ENCODE results near the gene KCNQ4. TPM values are rescaled to one million over a fixed set of nuclear protein-coding genes. Genes with fewer than 3 reads are reported as not detected.

Gene KCNQ4
- total RNA-seq, 1 donor from 2014 or later: 2.2 TPM

DNA sequence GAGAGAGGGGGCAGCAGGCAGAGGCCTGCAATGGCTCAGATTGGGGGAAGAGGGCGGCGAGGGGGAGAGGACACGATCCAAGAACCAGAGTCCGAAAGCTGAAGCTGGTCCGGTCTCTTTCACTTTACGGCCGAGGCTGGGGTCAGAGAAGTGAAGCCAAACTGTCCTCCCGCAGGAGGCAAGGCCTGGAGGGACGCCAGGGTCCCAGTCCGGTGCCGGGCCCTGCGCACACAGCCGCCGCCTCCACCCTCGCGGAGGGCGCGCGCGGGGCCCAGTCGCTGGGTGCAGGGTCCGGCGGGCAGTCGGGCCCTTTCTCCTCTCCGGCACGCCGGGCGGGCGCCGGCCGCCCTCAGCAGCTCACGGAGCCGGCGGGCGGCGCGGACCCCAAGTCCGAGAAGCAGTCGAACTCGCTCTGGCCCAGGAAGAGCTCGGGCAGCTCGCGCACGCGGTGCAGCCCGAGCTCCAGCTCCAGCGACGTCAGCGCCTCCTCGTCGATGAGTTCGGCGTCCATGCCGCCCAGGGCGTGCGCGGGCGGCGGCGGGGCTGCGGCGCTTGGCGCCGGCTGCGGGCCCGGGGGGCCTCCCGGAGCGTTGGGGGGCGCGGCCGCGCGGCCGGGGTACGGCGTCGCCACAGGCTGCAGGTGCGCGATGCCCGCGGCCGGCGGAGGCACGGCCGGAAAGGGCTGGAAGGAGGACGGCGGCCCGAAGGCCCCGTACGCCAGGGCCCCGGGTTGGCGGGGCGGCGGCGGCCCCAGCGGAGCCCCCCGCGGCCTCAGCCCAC lies 77.8 kb downstream of the KCNQ4 start:
- TF ChIP-seq, protein P1, sequence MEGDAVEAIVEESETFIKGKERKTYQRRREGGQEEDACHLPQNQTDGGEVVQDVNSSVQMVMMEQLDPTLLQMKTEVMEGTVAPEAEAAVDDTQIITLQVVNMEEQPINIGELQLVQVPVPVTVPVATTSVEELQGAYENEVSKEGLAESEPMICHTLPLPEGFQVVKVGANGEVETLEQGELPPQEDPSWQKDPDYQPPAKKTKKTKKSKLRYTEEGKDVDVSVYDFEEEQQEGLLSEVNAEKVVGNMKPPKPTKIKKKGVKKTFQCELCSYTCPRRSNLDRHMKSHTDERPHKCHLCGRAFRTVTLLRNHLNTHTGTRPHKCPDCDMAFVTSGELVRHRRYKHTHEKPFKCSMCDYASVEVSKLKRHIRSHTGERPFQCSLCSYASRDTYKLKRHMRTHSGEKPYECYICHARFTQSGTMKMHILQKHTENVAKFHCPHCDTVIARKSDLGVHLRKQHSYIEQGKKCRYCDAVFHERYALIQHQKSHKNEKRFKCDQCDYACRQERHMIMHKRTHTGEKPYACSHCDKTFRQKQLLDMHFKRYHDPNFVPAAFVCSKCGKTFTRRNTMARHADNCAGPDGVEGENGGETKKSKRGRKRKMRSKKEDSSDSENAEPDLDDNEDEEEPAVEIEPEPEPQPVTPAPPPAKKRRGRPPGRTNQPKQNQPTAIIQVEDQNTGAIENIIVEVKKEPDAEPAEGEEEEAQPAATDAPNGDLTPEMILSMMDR (conservative IDR thresholded peaks at IDR 0.05; ENCODE audit: low read depth, low read length): no peak
- no peak for DNase-seq (ENCODE audit: low read depth)
- peak overlapping the region; percentile 80 for H3K4me3 ChIP-seq (ENCODE audit: low read depth, low read length)

DNA sequence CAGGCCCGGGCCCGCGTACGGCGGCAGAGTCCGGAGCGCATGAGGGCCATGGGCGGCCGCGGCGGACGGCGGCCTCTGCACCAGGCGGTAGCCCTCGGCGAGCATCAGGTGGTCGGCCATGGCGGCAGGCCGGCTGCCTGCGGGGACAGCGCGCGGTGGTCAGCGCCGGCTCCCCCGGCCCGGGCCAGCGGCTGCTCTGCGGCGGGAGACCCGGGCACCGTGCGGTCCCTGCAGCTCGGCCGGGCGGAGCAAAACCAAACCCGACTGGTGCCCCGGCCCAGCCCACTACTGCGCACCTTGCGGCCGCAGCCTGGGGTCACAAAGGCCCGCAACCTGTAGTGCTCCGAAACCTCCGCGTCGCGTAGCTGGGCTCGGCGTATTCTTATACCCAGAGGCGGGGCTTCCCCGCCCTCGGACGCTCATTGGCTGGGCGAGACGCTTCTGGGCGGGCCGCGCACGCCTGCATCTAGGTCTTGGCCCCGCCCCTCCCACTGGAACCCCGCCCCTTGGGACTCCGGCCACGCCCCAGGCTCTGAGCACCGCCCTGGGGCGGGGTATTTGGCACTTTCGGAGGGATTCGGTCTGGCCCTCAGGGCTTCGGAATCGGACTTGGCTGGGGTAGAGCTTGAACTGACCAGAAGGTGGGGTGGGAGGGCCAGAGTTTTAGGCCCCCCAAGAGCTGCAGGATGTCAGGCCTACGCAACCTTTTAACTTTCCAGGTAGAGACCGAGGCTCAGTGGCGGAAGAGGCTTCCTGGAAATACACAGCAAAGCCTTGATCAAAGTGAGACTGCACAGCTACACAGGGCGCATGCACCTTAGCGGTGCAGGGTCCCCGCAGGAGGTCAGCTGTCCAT lies 78.6 kb downstream of the KCNQ4 start, which contains the start of gene CITED4:
Gene CITED4 (minus strand): TSS at position 356 of the 856 bp plus-strand sequence. CDS start 236 bp downstream, at position 120.
- TF ChIP-seq, protein P1 (conservative IDR thresholded peaks at IDR 0.05; ENCODE audit: low read depth, low read length): peak; percentile 53
- peak within 1 kb of the TSS; percentile 80 for H3K4me3 ChIP-seq (ENCODE audit: low read depth, low read length)
- no peak for DNase-seq (ENCODE audit: low read depth)

DNA sequence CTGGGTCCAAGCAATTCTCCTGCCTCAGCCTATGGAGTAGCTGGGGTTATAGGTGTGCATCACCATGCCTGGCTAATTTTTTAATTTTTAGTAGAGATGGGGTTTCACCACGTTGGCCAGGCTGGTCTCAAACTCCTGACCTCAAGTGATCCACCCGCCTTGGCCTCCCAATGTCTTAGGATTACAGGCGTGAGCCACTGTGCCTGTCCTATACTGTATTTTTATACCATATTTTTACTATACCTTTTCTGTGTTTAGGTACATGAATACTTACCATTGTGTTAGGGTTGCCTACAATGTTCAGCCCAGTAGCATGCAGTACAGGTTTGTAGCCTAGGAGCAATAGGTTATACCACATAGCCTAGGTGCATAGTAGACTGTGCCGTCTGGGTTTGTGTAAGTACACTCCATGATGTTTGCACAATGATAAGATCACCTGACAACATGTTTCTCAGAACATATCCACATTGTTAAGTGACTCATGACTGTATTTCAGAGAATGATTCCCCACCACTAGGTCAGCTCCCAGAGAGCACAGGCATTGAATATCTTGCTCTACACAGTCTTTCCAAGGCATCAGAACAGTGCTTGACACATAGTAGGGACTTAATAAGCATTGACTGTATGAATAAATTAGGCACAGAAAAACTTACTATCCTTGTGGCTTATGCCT lies 84.6 kb downstream of the KCNQ4 start:
- DNase-seq (ENCODE audit: low read depth): peak; percentile 87
- TF ChIP-seq, protein P1 (conservative IDR thresholded peaks at IDR 0.05; ENCODE audit: low read depth, low read length): no peak
- H3K4me3 ChIP-seq (ENCODE audit: low read depth, low read length): no peak overlapping the region

DNA sequence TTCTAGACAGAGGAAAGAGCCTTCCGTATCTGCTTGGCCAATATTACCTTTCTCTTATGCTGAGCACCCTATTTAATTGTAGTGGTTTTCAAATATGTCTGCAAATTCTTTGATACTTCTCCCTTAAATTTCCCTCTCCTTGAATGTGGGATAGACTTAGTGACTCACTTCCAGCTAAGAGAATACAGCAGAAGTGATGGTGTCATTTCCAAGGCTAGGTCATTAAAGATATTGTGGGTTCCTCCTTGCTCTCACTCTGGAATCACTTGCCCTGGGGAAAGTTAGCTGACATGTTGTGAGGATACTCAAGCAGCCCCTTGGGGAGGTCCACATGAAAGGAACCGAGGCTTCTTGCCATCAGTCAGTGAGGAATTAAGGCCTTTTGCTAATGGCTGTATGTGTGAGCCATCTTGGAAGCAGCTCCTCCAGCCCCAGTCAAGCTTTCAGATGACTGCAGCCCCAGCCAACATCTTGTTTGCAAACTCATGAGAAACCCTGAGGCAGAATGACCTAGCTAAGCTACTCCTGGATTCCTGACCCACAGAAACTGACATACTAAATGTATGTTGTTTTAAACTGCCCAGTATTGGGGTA lies 86.6 kb downstream of the KCNQ4 start:
- H3K4me3 ChIP-seq (ENCODE audit: low read depth, low read length): no peak overlapping the region
- DNase-seq (ENCODE audit: low read depth): no peak
- TF ChIP-seq, protein P1 (conservative IDR thresholded peaks at IDR 0.05; ENCODE audit: low read depth, low read length): no peak

DNA sequence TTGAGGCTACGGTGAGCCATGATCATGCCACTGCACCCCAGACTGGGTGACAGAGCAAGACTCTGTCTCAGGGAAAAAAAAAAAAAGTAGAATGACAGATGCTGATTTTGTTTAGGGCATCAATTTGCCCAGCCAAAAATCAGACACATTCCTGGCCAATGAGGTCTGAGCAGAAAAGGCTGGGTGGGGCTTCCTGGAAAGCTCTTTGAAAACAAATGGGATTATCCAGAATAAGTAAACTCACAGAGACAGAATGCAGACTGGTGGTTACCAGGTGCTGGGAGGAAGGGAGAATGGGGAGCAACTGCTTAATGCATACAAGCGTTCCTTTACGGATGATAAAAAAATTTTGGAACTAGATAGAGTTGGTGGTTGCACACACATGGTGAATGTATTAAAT lies 88.7 kb downstream of the KCNQ4 start:
- H3K4me3 ChIP-seq (ENCODE audit: low read depth, low read length): no peak overlapping the region
- TF ChIP-seq, protein P1 (conservative IDR thresholded peaks at IDR 0.05; ENCODE audit: low read depth, low read length): no peak
- no peak for DNase-seq (ENCODE audit: low read depth)

DNA sequence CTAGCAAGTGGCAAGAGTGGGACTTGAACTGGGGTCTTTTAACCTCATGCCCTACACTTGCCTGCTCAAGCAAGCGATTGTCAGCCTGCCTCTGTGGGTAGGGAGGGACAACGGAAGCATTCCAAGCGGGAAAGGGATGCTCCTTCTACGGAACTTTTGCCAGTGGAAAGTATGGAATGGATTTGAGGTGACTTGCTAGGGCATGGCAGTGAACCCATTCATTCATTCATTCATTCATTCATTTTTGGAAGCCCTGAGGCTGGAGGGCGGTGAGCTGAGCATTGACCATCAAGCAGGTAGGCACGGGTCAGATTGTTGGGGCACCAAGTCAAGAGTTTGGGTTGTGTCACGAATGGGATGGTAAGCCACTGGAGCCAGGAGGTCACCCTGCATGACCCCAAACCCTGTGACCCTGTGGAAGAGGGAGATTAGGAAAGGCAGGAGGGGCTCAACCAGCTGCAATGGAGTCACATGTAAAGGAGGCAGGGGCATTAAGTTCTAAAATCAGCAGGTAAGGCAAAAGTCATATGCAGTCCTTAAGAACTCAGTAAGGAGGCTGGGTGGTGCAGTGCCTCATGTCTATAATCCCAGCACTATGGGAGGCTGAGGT lies 90.4 kb downstream of the KCNQ4 start:
- no peak for DNase-seq (ENCODE audit: low read depth)
- no peak overlapping the region for H3K4me3 ChIP-seq (ENCODE audit: low read depth, low read length)
- TF ChIP-seq, protein P1 (conservative IDR thresholded peaks at IDR 0.05; ENCODE audit: low read depth, low read length): no peak
